ENCODE data around the gene FAM168B.

DNA sequence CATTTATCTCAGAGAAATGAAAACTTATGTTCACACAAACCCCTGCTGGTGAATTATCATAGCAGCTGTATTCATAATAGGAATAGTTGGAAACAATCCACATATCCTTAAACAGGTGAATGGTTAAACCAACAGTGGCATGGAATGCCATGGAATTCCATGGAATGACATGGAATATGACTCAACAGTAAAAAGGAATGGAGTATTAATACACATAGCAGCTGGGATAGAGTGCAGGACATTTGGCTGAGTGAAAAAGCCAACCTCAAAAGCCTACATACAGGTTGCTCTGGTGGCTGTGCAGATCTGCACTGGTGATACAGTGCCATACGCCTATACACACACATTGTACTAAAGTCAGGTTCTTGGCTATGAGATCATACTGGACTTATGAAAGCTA, 69.5 kb downstream of the FAM168B start:
- TF ChIP-seq, protein P1, sequence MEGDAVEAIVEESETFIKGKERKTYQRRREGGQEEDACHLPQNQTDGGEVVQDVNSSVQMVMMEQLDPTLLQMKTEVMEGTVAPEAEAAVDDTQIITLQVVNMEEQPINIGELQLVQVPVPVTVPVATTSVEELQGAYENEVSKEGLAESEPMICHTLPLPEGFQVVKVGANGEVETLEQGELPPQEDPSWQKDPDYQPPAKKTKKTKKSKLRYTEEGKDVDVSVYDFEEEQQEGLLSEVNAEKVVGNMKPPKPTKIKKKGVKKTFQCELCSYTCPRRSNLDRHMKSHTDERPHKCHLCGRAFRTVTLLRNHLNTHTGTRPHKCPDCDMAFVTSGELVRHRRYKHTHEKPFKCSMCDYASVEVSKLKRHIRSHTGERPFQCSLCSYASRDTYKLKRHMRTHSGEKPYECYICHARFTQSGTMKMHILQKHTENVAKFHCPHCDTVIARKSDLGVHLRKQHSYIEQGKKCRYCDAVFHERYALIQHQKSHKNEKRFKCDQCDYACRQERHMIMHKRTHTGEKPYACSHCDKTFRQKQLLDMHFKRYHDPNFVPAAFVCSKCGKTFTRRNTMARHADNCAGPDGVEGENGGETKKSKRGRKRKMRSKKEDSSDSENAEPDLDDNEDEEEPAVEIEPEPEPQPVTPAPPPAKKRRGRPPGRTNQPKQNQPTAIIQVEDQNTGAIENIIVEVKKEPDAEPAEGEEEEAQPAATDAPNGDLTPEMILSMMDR (IDR thresholded peaks at IDR 0.05), result no peak
- TF ChIP-seq POLR2A (IDR thresholded peaks at IDR 0.05), result no peak

All from testis (tissue), 2 donors.